Activated naive CD8-positive, alpha-beta T cell (primary cell): ENCODE measurements around the gene ZNF776.
A peak's percentile ranks its signal among the peaks of the same experiment; 100 is the strongest.
"Not testable (repeated sequence)": the region's sequence is repeated elsewhere in the genome, so short reads cannot be mapped to it uniquely, and the experiment has no call there.

ENCODE experiments used
- H3K27ac Mint-ChIP-seq: one replicate; pipeline ENCODE4 v1.8.0; 2021; ENCODE audit warnings: mixed read lengths
- H3K27me3 Mint-ChIP-seq: one replicate; pipeline ENCODE4 v1.8.0; 2021; ENCODE audit warnings: mixed read lengths
- H3K36me3 Mint-ChIP-seq: one replicate; pipeline ENCODE4 v1.8.0; 2021; ENCODE audit warnings: mixed read lengths
- H3K4me1 Mint-ChIP-seq: one replicate; pipeline ENCODE4 v1.8.0; 2021; ENCODE audit warnings: low read depth, mixed read lengths
- H3K4me3 Mint-ChIP-seq: one replicate; pipeline ENCODE4 v1.8.0; 2021; ENCODE audit warnings: mild to moderate bottlenecking, mixed read lengths
- H3K9me3 Mint-ChIP-seq: one replicate; pipeline ENCODE4 v1.8.0; 2021; ENCODE audit warnings: low read depth, mixed read lengths

Gene ZNF776

DNA sequence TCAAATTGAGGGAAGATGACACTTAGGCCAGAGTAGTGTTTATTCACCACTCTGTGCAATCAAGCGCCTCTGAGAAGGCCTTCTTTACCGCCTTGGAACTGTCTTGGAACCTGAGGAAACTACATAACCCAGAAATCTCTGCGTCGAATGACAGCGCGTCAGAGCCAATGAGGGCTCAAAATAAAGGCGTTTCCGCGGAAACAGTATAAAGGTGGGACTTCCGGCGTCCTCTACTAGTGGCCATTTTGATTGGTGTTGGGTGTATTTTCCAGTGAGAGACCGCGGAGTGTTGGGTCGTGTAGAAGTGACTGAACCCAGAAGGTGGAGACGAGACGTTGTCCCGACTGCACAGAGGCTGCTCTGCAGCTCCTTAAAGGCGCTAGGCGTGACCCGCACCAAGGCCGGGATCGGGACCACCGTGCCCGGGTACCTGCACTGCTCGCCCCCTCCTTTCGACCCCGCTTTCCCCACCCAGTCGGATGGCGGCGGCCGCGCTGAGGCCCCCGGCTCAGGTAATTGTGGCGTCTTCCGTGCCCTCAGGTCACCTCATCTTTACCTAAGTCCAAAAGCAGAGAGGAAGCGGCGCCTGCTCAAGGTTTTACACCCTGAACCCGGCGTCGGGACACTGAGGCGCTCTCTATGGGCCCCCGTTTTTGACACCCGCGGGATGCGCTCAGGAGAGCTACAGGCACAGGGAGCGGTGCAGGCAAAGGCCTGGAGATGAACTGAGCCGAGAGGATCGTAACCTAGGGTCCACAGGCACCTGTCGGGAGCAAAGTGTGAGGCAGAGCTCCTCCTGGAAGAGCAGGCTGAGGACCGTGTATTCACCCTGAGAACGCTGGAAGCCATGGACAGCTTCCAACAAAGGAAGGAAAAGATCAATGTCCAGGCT, at the start of gene ZNF776:
Gene ZNF776, plus strand, starts transcription at position 236 of the 892 bp plus-strand sequence. Its CDS starts 244 bp downstream, at position 480.
- Mint-ChIP-seq H3K4me1 (peaks cover 28% of the 10 kb centered on the region), H3K36me3 (peaks cover 40% of the 10 kb centered on the region), H3K9me3 (peaks cover 23% of the 10 kb centered on the region), H3K27me3 (no peaks in the 10 kb centered on the region), H3K4me3 (peak within 1 kb of the TSS; percentile 96), H3K27ac (peak within 1 kb of the TSS; percentile 94)

DNA sequence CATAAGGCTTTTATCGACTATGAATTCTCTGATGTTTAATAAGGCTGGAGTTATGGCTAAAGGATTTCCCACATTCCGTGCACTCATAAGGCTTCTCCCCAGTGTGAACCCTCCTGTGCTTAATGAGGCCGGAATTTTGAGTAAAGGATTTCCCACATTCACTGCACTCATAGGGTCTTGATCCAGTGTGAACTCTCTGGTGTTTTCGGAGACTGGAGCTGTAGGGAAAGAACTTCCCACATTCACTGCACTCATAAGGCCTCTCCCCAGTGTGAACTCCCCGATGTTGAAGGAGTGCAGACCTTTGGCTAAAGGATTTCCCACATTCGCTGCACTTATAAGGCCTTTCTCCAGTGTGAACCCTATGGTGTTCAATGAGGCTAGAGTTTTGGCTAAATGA, 45.0 kb upstream of the ZNF776 start:
- peaks cover 49% of the 10 kb centered on the region for H3K9me3 Mint-ChIP-seq
- H3K27me3 Mint-ChIP-seq: no peaks in the 10 kb centered on the region
- H3K4me1 Mint-ChIP-seq: peaks cover 4% of the 10 kb centered on the region
- H3K27ac Mint-ChIP-seq: no peak overlapping the region
- peaks cover 69% of the 10 kb centered on the region for H3K36me3 Mint-ChIP-seq
- H3K4me3 Mint-ChIP-seq: no peak overlapping the region

DNA sequence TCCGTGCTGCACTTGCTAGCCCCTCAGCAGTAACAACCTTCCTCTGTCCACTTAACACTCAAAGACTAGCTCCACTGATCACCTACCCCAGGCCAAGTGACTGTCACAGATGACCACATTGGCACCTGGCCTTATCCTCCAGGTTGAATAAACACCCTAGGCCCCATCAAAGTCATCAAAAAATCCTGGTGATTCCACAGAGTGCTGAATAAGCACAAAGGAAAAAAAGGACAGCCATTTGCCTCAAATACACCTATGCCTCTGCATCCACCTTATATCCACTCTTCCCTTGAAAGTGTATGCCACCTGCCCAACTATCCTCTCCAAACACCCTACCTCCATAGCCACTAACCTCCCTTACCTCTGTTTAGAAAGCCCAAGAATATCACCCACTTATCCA, 40.3 kb upstream of the ZNF776 start:
- H3K27ac Mint-ChIP-seq: no peak overlapping the region
- peaks cover 16% of the 10 kb centered on the region for H3K4me1 Mint-ChIP-seq
- H3K36me3 Mint-ChIP-seq: peaks cover 60% of the 10 kb centered on the region
- no peaks in the 10 kb centered on the region for H3K27me3 Mint-ChIP-seq
- peaks cover 44% of the 10 kb centered on the region for H3K9me3 Mint-ChIP-seq
- H3K4me3 Mint-ChIP-seq: no peak overlapping the region

DNA sequence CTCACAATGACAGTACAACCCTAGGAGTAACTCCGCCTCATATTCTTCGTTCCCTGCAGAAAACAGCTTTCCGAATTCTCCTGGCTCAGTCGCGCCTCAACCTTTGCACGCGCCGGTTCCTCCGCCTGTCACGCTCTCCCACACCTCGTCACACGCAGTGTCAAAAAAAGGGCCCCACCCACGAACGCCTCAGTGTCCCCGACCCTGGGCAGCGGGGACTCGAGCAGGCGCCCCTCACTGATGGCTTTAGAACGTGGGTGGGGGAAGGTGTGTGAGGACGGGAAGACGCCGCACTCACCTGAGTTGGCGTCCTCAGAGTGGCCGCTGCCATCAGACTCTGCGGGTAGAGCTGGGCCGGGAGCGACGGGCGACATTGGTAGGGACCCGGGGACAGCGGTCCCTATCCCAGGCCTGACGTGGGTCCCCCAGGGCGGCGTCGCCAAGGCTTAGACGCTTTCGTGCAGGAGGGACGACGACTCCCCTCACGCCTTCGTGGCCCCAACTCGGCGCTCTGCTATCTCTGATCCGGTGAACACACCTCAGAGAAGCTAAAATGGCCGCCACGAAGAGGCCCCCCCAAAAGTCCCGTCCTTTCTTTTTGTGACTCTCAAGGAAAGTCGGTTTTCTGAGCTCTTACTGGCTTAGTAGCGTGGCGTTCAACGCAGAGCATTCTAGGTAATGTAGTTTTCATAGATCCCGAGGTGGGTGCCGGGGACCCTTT, 37.8 kb upstream of the ZNF776 start, which contains the start of gene ZNF154:
Gene ZNF154, minus strand, starts transcription at position 564 of the 721 bp plus-strand sequence. Its CDS starts 233 bp downstream, at position 331.
- H3K36me3 Mint-ChIP-seq: peaks cover 51% of the 10 kb centered on the region
- H3K4me3 Mint-ChIP-seq: peak within 1 kb of the TSS; percentile 83
- no peaks in the 10 kb centered on the region for H3K27me3 Mint-ChIP-seq
- peaks cover 42% of the 10 kb centered on the region for H3K9me3 Mint-ChIP-seq
- H3K4me1 Mint-ChIP-seq: peaks cover 16% of the 10 kb centered on the region
- peak within 1 kb of the TSS; percentile 78 for H3K27ac Mint-ChIP-seq

DNA sequence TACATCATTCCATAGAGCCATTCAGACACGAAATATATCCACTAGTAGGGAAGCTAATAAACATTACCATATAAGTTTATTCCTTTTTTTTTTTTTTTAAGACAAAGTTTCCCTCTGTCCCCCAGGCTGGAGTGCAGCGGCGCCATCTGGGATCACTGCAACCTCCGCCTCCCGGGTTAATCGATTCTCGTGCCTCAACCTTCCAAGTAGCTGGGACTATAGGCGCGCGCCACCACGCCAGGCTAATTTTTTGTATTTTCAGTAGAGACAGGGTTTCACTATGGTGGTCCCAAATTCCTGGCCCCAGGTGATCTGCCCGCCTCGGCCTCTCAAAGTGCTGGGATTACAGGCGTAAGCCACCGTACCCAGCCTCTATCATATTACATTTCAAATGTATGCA, 37.0 kb upstream of the ZNF776 start:
- Mint-ChIP-seq H3K27ac (no peak overlapping the region), H3K4me1 (peaks cover 16% of the 10 kb centered on the region), H3K4me3 (peak overlapping the region; percentile 83), H3K9me3 (peaks cover 41% of the 10 kb centered on the region), H3K36me3 (peaks cover 51% of the 10 kb centered on the region), H3K27me3 (no peaks in the 10 kb centered on the region)

DNA sequence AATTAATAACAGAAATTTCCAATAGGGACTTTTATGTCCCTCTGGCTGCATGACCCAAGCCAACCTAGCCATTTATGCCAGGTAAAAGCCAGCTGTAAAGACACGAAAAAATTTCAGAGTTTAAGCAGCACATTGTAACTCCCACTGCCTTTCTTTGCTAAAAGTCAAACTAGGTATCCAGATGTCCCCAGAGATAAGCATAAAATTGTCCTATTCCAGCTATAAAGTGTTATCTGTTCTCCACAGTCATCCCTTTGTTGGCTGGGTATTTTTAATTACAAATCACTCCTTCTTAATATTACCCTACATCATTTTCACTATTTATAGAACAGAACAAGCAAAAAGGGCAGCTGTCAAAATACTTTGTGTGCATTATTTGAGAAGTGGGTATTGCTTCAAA, 34.4 kb upstream of the ZNF776 start:
- Mint-ChIP-seq H3K36me3 (peaks cover 50% of the 10 kb centered on the region), H3K4me1 (peaks cover 9% of the 10 kb centered on the region), H3K27me3 (no peaks in the 10 kb centered on the region), H3K4me3 (no peak overlapping the region), H3K9me3 (peaks cover 47% of the 10 kb centered on the region), H3K27ac (no peak overlapping the region)

DNA sequence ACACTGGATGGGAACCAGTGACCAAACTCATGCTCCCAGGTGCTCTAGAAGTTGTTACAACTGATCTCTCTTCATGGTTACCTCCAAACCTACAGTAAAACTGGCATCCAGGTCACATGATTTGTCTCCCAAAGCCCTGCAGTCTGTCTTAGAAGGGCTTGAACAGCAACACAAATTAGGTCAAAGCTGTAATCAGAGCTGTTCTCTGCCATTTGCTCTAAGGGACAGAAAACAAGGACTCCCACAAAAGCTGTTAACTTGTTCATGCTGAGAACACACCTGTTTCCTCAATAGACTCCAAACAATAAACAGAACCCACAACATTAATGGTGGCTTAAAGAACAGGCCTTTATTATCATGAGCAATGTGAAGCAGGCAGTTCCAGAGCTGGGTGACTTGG, 27.2 kb upstream of the ZNF776 start:
- H3K9me3 Mint-ChIP-seq: peaks cover 42% of the 10 kb centered on the region

DNA sequence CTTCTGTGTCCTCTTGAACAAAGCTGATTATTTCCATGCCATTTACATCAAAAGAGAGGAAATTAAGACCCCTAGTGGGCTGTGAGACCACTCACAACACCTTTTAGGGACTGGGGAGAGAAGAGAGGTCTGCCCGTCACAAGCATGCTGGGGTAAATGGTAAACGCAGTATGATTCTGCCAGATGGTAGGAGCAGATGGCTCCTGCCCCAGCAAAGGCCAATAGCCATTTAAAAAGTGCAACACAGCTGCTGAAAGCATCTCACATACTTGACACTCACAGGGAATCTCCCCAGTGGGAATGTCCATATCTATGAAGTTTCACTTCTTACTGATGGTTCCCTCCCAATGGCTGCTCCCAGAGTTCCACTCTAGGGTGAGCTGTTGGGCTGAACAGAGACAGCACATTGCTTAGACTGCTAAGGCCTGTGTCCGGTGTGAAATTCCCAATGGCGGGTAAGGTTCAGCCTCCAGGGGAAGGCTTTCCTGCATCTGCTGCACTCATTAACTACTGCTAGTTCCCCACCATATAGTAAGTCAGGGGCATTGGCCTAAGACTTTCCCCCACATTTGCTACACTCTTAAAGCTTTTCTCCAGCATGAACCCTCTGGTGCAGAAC, 26.6 kb upstream of the ZNF776 start:
- Mint-ChIP-seq H3K4me1 (peaks cover 9% of the 10 kb centered on the region), H3K36me3 (peaks cover 69% of the 10 kb centered on the region)

More for the DNA sequence above, 27.2 kb upstream of the ZNF776 start:
- Mint-ChIP-seq H3K27ac (no peak overlapping the region), H3K27me3 (no peaks in the 10 kb centered on the region), H3K4me3 (no peak overlapping the region), H3K4me1 (peaks cover 5% of the 10 kb centered on the region), H3K36me3 (peaks cover 69% of the 10 kb centered on the region)

DNA sequence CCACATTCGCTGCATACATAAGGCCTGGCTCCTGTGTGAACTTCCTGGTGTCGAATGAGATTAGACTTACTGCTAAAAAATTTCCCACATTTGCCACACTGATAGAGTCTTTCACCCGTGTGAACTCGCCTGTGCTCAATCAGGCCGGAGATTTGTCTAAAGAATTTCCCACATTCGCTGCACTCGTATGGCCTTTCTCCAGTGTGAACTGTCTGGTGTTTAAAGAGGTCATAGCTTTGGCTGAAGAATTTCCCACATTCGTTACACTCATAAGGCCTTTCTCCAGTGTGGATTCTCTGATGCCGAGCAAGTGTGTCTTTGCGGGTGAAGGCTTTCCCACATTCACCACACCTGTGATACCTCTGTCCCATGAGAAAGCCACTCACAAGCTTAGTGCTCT, 25.7 kb upstream of the ZNF776 start:
- Mint-ChIP-seq H3K4me1 (peaks cover 10% of the 10 kb centered on the region), H3K27ac (no peak overlapping the region), H3K36me3 (peaks cover 67% of the 10 kb centered on the region), H3K27me3 (no peaks in the 10 kb centered on the region), H3K4me3 (no peak overlapping the region), H3K9me3 (peaks cover 37% of the 10 kb centered on the region)

More for the DNA sequence above, 26.6 kb upstream of the ZNF776 start:
- H3K4me3 Mint-ChIP-seq: no peak overlapping the region
- no peak overlapping the region for H3K27ac Mint-ChIP-seq
- peaks cover 40% of the 10 kb centered on the region for H3K9me3 Mint-ChIP-seq
- no peaks in the 10 kb centered on the region for H3K27me3 Mint-ChIP-seq

DNA sequence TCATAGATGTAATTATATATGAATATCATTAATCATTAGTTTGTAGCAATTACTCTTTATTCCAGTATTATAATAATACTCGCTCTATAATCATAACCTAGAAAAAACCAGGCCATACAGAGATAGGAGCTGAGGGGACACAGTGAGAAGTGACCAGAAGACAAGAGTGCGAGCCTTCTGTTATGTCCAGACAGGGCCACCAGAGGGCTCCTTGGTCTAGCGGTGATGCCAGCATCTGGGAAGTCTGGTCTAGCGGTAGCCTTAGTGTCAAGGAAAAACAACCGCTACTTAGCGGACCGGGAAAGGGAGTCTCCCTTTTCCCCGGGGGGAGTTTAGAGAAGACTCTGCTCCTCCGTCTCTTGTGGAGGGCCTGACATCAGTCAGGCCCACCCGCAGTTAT, 8.3 kb upstream of the ZNF776 start:
- not testable (repeated sequence) for H3K27me3 Mint-ChIP-seq, H3K4me3 Mint-ChIP-seq, H3K4me1 Mint-ChIP-seq, H3K27ac Mint-ChIP-seq, H3K9me3 Mint-ChIP-seq, H3K36me3 Mint-ChIP-seq

DNA sequence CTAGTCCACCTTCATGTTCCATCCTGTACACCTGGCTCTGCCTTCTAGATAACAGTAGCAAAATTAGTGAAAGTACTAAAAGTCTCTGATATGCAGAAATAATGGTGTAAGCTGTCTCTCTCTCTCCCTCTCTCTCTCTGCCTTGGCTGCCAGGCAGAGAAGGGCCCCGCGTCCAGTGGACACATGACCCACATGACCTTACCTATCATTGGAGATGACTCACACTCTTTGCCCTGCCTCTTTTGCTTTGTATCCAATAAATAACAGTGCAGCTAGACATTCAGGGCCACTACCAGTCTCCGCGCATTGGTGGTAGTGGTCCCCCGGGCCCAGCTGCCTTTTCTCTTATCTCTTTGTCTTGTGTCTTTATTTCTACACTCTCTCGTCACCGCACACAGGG, 7.8 kb upstream of the ZNF776 start:
- H3K27me3 Mint-ChIP-seq, H3K36me3 Mint-ChIP-seq, H3K4me3 Mint-ChIP-seq, H3K4me1 Mint-ChIP-seq, H3K9me3 Mint-ChIP-seq, H3K27ac Mint-ChIP-seq: not testable (repeated sequence)

DNA sequence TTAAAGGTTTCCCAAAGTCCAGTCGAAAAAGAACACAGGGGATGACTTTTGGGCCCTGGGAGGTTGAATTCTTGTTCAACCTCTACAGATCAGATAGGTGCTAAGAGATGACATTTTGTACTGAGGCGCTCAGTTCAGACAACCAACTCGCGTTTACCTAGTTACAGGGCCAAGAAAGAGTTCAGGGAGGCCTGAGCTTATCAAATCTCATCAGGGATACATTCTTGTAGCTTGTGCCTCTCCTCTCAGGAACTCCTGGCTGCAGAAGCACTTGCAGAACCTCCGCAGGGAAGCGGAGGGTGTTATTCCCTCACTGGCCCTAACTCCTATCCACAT, 825 bp downstream of the ZNF776 start:
- Mint-ChIP-seq H3K27ac (peak overlapping the region; percentile 94), H3K36me3 (peaks cover 44% of the 10 kb centered on the region), H3K4me1 (peaks cover 28% of the 10 kb centered on the region), H3K27me3 (no peaks in the 10 kb centered on the region), H3K4me3 (peak overlapping the region; percentile 96), H3K9me3 (peaks cover 26% of the 10 kb centered on the region)

DNA sequence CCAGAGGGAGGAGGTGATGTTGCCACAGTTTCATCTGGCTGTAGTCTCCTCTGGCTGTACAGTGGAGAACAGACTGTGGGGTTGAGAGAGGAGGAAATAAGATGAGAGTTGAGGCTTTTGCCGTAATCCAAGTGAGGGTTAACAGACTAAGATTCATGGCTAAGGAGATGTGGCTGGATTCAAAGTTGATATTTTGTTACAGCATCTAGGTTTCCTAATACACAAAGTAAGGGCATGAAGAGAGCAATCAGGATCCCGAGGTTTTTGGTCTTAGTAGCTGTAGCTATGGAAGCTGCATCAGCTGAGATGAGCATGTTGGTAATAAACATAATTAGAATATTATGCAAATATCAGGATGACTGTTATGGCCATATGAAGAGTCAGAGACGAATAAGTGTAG, 1.4 kb downstream of the ZNF776 start:
- H3K9me3 Mint-ChIP-seq: peaks cover 30% of the 10 kb centered on the region
- peaks cover 28% of the 10 kb centered on the region for H3K4me1 Mint-ChIP-seq
- peak overlapping the region; percentile 96 for H3K4me3 Mint-ChIP-seq
- H3K27ac Mint-ChIP-seq: no peak overlapping the region
- H3K36me3 Mint-ChIP-seq: peaks cover 50% of the 10 kb centered on the region
- H3K27me3 Mint-ChIP-seq: no peaks in the 10 kb centered on the region

DNA sequence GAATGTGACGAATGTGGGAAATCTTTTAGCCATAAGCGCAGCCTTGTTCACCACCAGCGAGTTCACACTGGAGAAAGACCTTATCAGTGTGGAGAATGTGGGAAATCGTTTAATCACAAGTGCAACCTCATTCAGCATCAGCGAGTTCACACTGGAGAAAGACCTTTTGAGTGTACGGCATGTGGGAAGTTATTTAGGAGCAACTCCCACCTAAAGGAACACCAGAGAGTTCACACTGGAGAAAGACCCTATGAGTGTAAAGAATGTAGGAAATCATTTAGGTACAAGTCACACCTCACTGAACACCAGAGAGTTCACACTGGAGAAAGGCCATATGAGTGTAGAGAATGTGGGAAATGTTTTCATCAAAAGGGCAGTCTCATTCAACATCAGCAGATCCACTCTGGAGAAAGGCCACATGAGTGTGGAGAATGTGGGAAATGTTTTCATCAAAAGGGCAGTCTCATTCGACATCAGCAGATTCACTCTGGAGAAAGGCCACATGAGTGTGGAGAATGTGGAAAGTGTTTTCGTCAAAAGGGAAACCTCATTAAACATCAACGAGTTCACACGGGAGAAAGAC, 7.6 kb downstream of the ZNF776 start:
- Mint-ChIP-seq H3K36me3 (peaks cover 78% of the 10 kb centered on the region), H3K27me3 (no peaks in the 10 kb centered on the region), H3K4me1 (peaks cover 9% of the 10 kb centered on the region), H3K4me3 (no peak overlapping the region), H3K27ac (no peak overlapping the region), H3K9me3 (peaks cover 40% of the 10 kb centered on the region)

DNA sequence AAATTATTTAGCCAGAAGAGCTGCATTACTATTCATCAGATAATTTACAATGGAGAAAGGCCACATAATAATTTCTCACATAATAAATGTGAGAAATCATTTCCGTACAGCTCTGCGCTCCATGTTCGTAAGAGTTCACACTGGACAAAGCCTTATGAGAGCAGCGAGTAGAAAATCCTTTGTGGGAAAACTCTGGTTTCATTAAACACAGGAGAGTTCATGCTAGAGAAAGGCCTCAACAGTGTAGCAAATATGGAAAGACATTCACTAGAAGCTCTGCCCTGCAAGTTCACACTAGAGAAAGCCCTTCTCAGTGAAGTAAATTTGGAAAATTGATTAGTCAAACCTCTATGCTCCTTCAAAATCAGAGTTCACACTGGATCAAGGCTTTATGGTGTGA, 8.4 kb downstream of the ZNF776 start:
- Mint-ChIP-seq H3K4me1 (peaks cover 5% of the 10 kb centered on the region), H3K9me3 (peaks cover 37% of the 10 kb centered on the region), H3K27me3 (no peaks in the 10 kb centered on the region), H3K36me3 (peaks cover 74% of the 10 kb centered on the region), H3K4me3 (no peak overlapping the region), H3K27ac (no peak overlapping the region)
